GM18909 (cell line): ENCODE data around the gene HHAT.

Source experiments
- ATAC-seq: cut with Tn5 transposase; IDR thresholded peaks from one replicate; pipeline ENCODE4 v1.9.1; 2021; ENCODE audit warnings: mild to moderate bottlenecking; ENCODE audit not compliant: unreplicated experiment, poor library complexity

HHAT gene

GRCh38 chr1:210525716-210526454 lies 197.2 kb downstream of the HHAT start:
- ATAC-seq, result no peak

- no peak for ATAC-seq
Measured at GRCh38 chr1:210527091-210527490, 198.4 kb downstream of the HHAT start.

- no peak for ATAC-seq
Measured at GRCh38 chr1:210531475-210532222, 202.9 kb downstream of the HHAT start.

- no peak for ATAC-seq
Measured at GRCh38 chr1:210532223-210532598, 203.5 kb downstream of the HHAT start.

- ATAC-seq, result no peak
Measured at GRCh38 chr1:210535761-210536160, 207.1 kb downstream of the HHAT start.

- no peak for ATAC-seq
Measured at GRCh38 chr1:210536254-210536961, 207.7 kb downstream of the HHAT start.

GRCh38 chr1:210540288-210540687 lies 211.6 kb downstream of the HHAT start:
- ATAC-seq, result no peak

- ATAC-seq, result no peak
Measured at GRCh38 chr1:210541680-210542358, 213.1 kb downstream of the HHAT start.

- no peak for ATAC-seq
Measured at GRCh38 chr1:210551899-210552298, 223.2 kb downstream of the HHAT start.

GRCh38 chr1:210553711-210554110 lies 225.0 kb downstream of the HHAT start:
- no peak for ATAC-seq

GRCh38 chr1:210554382-210554781 lies 225.7 kb downstream of the HHAT start:
- no peak for ATAC-seq

GRCh38 chr1:210556475-210556874 lies 227.8 kb downstream of the HHAT start:
- no peak for ATAC-seq

- ATAC-seq, result no peak
Measured at GRCh38 chr1:210557426-210558077, 228.8 kb downstream of the HHAT start.

GRCh38 chr1:210558302-210558701 lies 229.6 kb downstream of the HHAT start:
- ATAC-seq, result no peak

- ATAC-seq, result no peak
Measured at GRCh38 chr1:210565306-210565705, 236.6 kb downstream of the HHAT start.

- ATAC-seq, result no peak
Measured at GRCh38 chr1:210568631-210569030, 239.9 kb downstream of the HHAT start.

- no peak for ATAC-seq
Measured at GRCh38 chr1:210570116-210570515, 241.4 kb downstream of the HHAT start.

GRCh38 chr1:210571356-210572284 lies 242.9 kb downstream of the HHAT start:
- no peak for ATAC-seq

GRCh38 chr1:210573141-210573540 lies 244.4 kb downstream of the HHAT start:
- no peak for ATAC-seq
